A549 (cell line): ENCODE results near the gene GRID1. TPM values are rescaled to one million over a fixed set of nuclear protein-coding genes. Genes with fewer than 3 reads are reported as not detected.
"Not testable (repeated sequence)": the region's sequence is repeated elsewhere in the genome, so short reads cannot be mapped to it uniquely, and the experiment has no call there.

ENCODE experiments used
- ATAC-seq, 2 experiments: fragments of 200-7000 bp in 1 of 2; fragments of >200 bp in 1 of 2; cut with Nextera tagmentation in 1 of 2; cut with Tn5 transposase in 1 of 2; 3 replicates each; pipeline versions ENCODE4 v1.8.0 to v1.9.1; 2018 to 2020; ENCODE audit warnings: mild to moderate bottlenecking in 1 of 2, moderate library complexity in 1 of 2
- CTCF ChIA-PET: fragments of 300-600 bp; sonication (Branson Sonifier 250); formaldehyde crosslinking; extraction: SDS; loops from one replicate; lab custom pipeline; 2021; ENCODE audit warnings: antibody characterized with exemption, inconsistent platforms; lab: Yijun Ruan, JAX
- POLR2A ChIA-PET: fragments of 350-600 bp; formaldehyde crosslinking; extraction: SDS; loops from one replicate; lab custom pipeline; 2021; ENCODE audit warnings: antibody characterized with exemption, inconsistent platforms; lab: Yijun Ruan, JAX
- DNase-seq, 2 experiments: peaks; one replicate each; pipeline versions ENCODE4 v3.0.0 to v3.0.0-alpha.2; 2011 to 2016; ENCODE audit warnings: low read depth in 1 of 2, low spot score in 1 of 2
- FAIRE-seq: peaks from 2 replicates; lab custom pipeline; 2011; peaks lifted over from hg19 to GRCh38; lab: Jason Lieb, UNC
- H3K27ac ChIP-seq, 2 experiments: fragments of >200 bp; sonication (Bioruptor Twin); formaldehyde crosslinking; 3 replicates each; pipeline ENCODE4 v1.5.1; 2016 to 2017
- H3K4me1 ChIP-seq: fragments of >200 bp; sonication (Bioruptor Twin); formaldehyde crosslinking; 3 replicates; pipeline ENCODE4 v1.6.1; 2016
- H3K4me2 ChIP-seq: fragments of >200 bp; sonication (Bioruptor Twin); formaldehyde crosslinking; 3 replicates; pipeline ENCODE4 v1.6.1; 2016
- H3K4me3 ChIP-seq: fragments of >200 bp; sonication (Bioruptor Twin); formaldehyde crosslinking; 3 replicates; pipeline ENCODE4 v1.5.1; 2016
- H3K9me3 ChIP-seq: fragments of >200 bp; sonication (Bioruptor Twin); formaldehyde crosslinking; 3 replicates; pipeline ENCODE4 v1.6.1; 2016
- BCL3 ChIP-seq: fragments of >200 bp; sonication (Bioruptor Twin); formaldehyde crosslinking; IDR thresholded peaks from 3 replicates; pipeline ENCODE4 v1.6.1; 2016
- CBX8 ChIP-seq: fragments of 200-600 bp; sonication (generic); IDR thresholded peaks from 2 replicates; pipeline ENCODE4 v1.6.1; 2016
- CHD4 ChIP-seq: fragments of 200-600 bp; sonication (generic); IDR thresholded peaks from 2 replicates; pipeline ENCODE4 v1.6.1; 2016; ENCODE audit warnings: antibody characterized with exemption, mild to moderate bottlenecking, borderline replicate concordance
- EHMT2 ChIP-seq: fragments of 200-600 bp; sonication (generic); IDR thresholded peaks from 2 replicates; pipeline ENCODE4 v1.6.1; 2016; ENCODE audit warnings: antibody characterized with exemption, low read depth, mild to moderate bottlenecking, moderate library complexity
- ELK1 ChIP-seq: fragments of 150-350 bp; IDR thresholded peaks from 2 replicates; pipeline ENCODE4 v1.6.1; 2014; ENCODE audit warnings: low read depth, mild to moderate bottlenecking, low read length
- EP300 ChIP-seq, 2 experiments: fragments of >200 bp; sonication (Bioruptor Twin); formaldehyde crosslinking; IDR thresholded peaks; 2 replicates in 1 of 2; 3 replicates in 1 of 2; pipeline ENCODE4 v1.6.1; 2016 to 2017
- FOSB ChIP-seq: fragments of 250-450 bp; sonication (Bioruptor Pico); IDR thresholded peaks from 2 replicates; pipeline ENCODE4 v1.5.0; 2020; ENCODE audit warnings: mild to moderate bottlenecking, moderate library complexity
- FOSL2 ChIP-seq, 2 experiments: fragments of 450-650 bp in 1 of 2; fragments of >200 bp in 1 of 2; sonication (Bioruptor Twin) in 1 of 2; formaldehyde crosslinking; IDR thresholded peaks; 2 replicates each; pipeline versions ENCODE4 v1.5.0 to v1.6.1; 2016 to 2020; ENCODE audit warnings: mild to moderate bottlenecking in 1 of 2, moderate library complexity in 1 of 2
- GATA3 ChIP-seq: IDR thresholded peaks from 2 replicates; pipeline ENCODE4 v1.6.1; 2012; ENCODE audit warnings: borderline replicate concordance
- HOXB13 ChIP-seq: fragments of 250-450 bp; sonication (Bioruptor Pico); IDR thresholded peaks from 2 replicates; pipeline ENCODE4 v1.5.0; 2020; ENCODE audit warnings: low read depth, mild to moderate bottlenecking, moderate library complexity
- KDM1A ChIP-seq: fragments of 200-600 bp; sonication (generic); IDR thresholded peaks from 2 replicates; pipeline ENCODE4 v1.6.1; 2016; ENCODE audit warnings: low read depth, mild to moderate bottlenecking
- MAFK ChIP-seq: fragments of 450-650 bp; IDR thresholded peaks from 2 replicates; pipeline ENCODE4 v1.6.1; 2014; ENCODE audit not compliant: partially characterized antibody
- NR3C1 ChIP-seq: fragments of >200 bp; sonication (Bioruptor Twin); formaldehyde crosslinking; IDR thresholded peaks from 3 replicates; pipeline ENCODE4 v1.6.1; 2017
- POLR2A ChIP-seq: IDR thresholded peaks from 2 replicates; pipeline ENCODE4 v1.6.1; 2012; ENCODE audit warnings: mild to moderate bottlenecking, low read length
- RARB ChIP-seq: fragments of 250-450 bp; sonication (Bioruptor Pico); IDR thresholded peaks from 2 replicates; pipeline ENCODE4 v1.8.0; 2021; ENCODE audit warnings: mild to moderate bottlenecking, moderate library complexity
- RCOR1 ChIP-seq: fragments of 150-350 bp; IDR thresholded peaks from 2 replicates; pipeline ENCODE4 v1.6.1; 2014; ENCODE audit warnings: antibody characterized with exemption, low read length, low read depth
- REST ChIP-seq: fragments of 200-600 bp; sonication (generic); IDR thresholded peaks from 2 replicates; pipeline ENCODE4 v1.6.1; 2016; ENCODE audit warnings: antibody characterized with exemption, mild to moderate bottlenecking, moderate library complexity
- RFX5 ChIP-seq: fragments of 450-650 bp; IDR thresholded peaks from 2 replicates; pipeline ENCODE4 v1.7.1; 2014; ENCODE audit warnings: antibody characterized with exemption, mild to moderate bottlenecking, moderate library complexity
- SREBF2 ChIP-seq: fragments of 450-650 bp; IDR thresholded peaks from 2 replicates; pipeline ENCODE4 v1.6.1; 2014; ENCODE audit warnings: mild to moderate bottlenecking, moderate library complexity
- TFCP2L1 ChIP-seq: fragments of 250-450 bp; sonication (Bioruptor Pico); IDR thresholded peaks from 2 replicates; pipeline ENCODE4 v1.5.0; 2021; ENCODE audit warnings: mild to moderate bottlenecking
- ZFP36 ChIP-seq: fragments of 450-650 bp; IDR thresholded peaks from 2 replicates; pipeline ENCODE4 v1.6.1; 2014; ENCODE audit warnings: borderline replicate concordance; ENCODE audit not compliant: partially characterized antibody
- ZNF302 ChIP-seq: fragments of 250-450 bp; sonication (Bioruptor Pico); IDR thresholded peaks from 2 replicates; pipeline ENCODE4 v1.9.0; 2021; ENCODE audit warnings: inconsistent platforms, mild to moderate bottlenecking, moderate library complexity
- WGBS: methylation state at CpG from one replicate; pipeline ENCODE4 v1.1.6; 2017; ENCODE audit errors: missing lambda C conversion rate; 5-methylcytosine and 5-hydroxymethylcytosine counted together
- polyA plus RNA-seq, 4 experiments: library from polyadenylated mRNA; depleted of rRNA in 3 of 4; stranded (reverse); fragments of >200 nt; fragmentation: RNase III in 1 of 4; extraction: RNeasy Plus Mini Kit Qiagen cat#74134 plus additional on column Dnase treatment in 1 of 4; gene quantifications; 2 replicates in 3 of 4; 3 replicates in 1 of 4; pipeline ENCODE4 v1.2.3, GENCODE V29; 2011 to 2017

GRID1 gene
- polyA plus RNA-seq, 2 of the 4 experiments (the other 2 are of a cell fraction): 0.14 to 0.30 TPM

GRCh38 chr10:86098187-86098881, 268.3 kb downstream of the GRID1 start:
- CTCF ChIA-PET: interaction anchor here (0.6 to 0.9 kb wide), 2 partner anchors 10 to 486 kb away, joined by 3 read pairs; no protein-coding TSS in a partner anchor
- no peak for ATAC-seq

GRCh38 chr10:86095061-86095460, 271.5 kb downstream of the GRID1 start:
- WGBS: 3% methylated on average over 1 of the region's 1 CpG
- FAIRE-seq, H3K27ac ChIP-seq, POLR2A ChIA-PET, H3K4me2 ChIP-seq, H3K9me3 ChIP-seq, ATAC-seq, DNase-seq, CTCF ChIA-PET, H3K4me3 ChIP-seq, H3K4me1 ChIP-seq: not testable (repeated sequence)

More at GRCh38 chr10:86098187-86098881, 268.3 kb downstream of the GRID1 start:
- POLR2A ChIA-PET: no interaction called here
- no peaks in the 10 kb centered on the region for H3K4me1 ChIP-seq
- WGBS: 10% methylated on average over 5 of the region's 5 CpGs
- H3K4me2 ChIP-seq: no peak overlapping the region
- no peak overlapping the region for H3K4me3 ChIP-seq
- no peak for DNase-seq
- FAIRE-seq: no peak
- no peak overlapping the region for H3K27ac ChIP-seq
- no peaks in the 10 kb centered on the region for H3K9me3 ChIP-seq
- TF ChIP-seq RARB (CRISPR knock-in tag) (no peak), FOSB (no peak), REST (no peak), NR3C1 (no peak), MAFK (no peak)

GRCh38 chr10:86092311-86092710, 274.3 kb downstream of the GRID1 start:
- H3K4me2 ChIP-seq, H3K27ac ChIP-seq, H3K4me3 ChIP-seq, H3K9me3 ChIP-seq, FAIRE-seq, DNase-seq, ATAC-seq, H3K4me1 ChIP-seq, POLR2A ChIA-PET: not testable (repeated sequence)
- WGBS: 19% methylated on average over 1 of the region's 1 CpG
- CTCF ChIA-PET: interaction anchor here (1.1 kb wide), 1 partner anchor 11 kb away, joined by 3 read pairs; no protein-coding TSS in a partner anchor

GRCh38 chr10:86091216-86091615, 275.4 kb downstream of the GRID1 start:
- DNase-seq: no peak
- CTCF ChIA-PET: interaction anchor here (1.1 to 1.9 kb wide), 2 partner anchors 10 kb away, joined by 3 to 6 read pairs; no protein-coding TSS in a partner anchor

GRCh38 chr10:86090807-86091206, 275.8 kb downstream of the GRID1 start:
- WGBS: 14% methylated on average over 2 of the region's 3 CpGs
- ChIA-PET CTCF (interaction anchor here (1.9 kb wide), 1 partner anchor 10 kb away, joined by 6 read pairs; no protein-coding TSS in a partner anchor), POLR2A (no interaction called here)
- Histone ChIP-seq H3K4me2 (no peak overlapping the region), H3K4me1 (no peaks in the 10 kb centered on the region), H3K4me3 (no peak overlapping the region), H3K27ac (no peak overlapping the region), H3K9me3 (no peaks in the 10 kb centered on the region)
- FAIRE-seq (no peak), DNase-seq (no peak), ATAC-seq (no peak)
- TF ChIP-seq ZFP36 (no peak), TFCP2L1 (CRISPR knock-in tag) (no peak), CBX8 (no peak), ELK1 (no peak), CHD4 (no peak), HOXB13 (CRISPR knock-in tag) (no peak), RFX5 (no peak), NR3C1 (no peak), MAFK (no peak), ZNF302 (no peak), BCL3 (no peak), KDM1A (no peak), FOSB (no peak), FOSL2 (IDR thresholded peaks at IDR 0.05) (no peak), FOSL2 (CRISPR knock-in tag; IDR thresholded peaks at IDR 0.05) (no peak), SREBF2 (no peak), POLR2A (no peak)

More at GRCh38 chr10:86091216-86091615, 275.4 kb downstream of the GRID1 start:
- POLR2A ChIA-PET: no interaction called here
- no peaks in the 10 kb centered on the region for H3K4me1 ChIP-seq
- no peaks in the 10 kb centered on the region for H3K9me3 ChIP-seq
- H3K27ac ChIP-seq: no peak overlapping the region
- no peak for ATAC-seq
- FAIRE-seq: no peak
- no peak overlapping the region for H3K4me3 ChIP-seq
- no peak overlapping the region for H3K4me2 ChIP-seq
- TF ChIP-seq EHMT2: no peak
- TF ChIP-seq RCOR1: no peak
- TF ChIP-seq EP300 (IDR thresholded peaks at IDR 0.05): no peak
- no peak for TF ChIP-seq KDM1A
- TF ChIP-seq RARB (CRISPR knock-in tag): no peak
- no peak for TF ChIP-seq GATA3
- 72% methylated on average over 7 of the region's 9 CpGs for WGBS
